ENCODE data around the gene TMEM163. TPM values are rescaled to one million over a fixed set of nuclear protein-coding genes. Genes with fewer than 3 reads are reported as not detected.

The TMEM163 gene
- polyA plus RNA-seq, 6 donors from 2014 or later: 0.33 to 1.0 (median 0.47) TPM

DNA sequence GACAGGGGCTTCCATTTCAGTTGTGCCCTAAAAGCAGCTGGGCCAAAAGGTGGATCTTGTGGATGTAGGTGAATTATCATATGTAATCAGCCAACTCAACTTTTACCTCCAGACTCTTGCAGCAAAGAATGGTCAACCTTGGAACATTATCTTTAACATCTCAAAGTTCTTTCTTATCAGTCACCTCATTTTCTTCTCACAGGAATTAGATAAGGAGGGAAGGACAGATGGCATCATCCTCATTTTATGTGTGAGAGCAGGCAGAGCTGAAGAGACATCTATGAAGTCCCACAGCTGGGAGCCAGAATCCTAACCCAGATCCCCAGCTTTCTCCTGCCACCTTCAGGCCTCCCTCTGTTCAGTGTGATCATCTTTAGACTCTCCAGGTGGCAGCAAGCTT lies 282.9 kb downstream of the TMEM163 start:
- no peak overlapping the region for H3K4me3 Mint-ChIP-seq
- H3K27me3 Mint-ChIP-seq: no peaks in the 10 kb centered on the region
- ATAC-seq (ENCODE audit: low read depth in 2 of 2) (no peak), DNase-seq (no peak)
- H3K4me1 Mint-ChIP-seq: peaks cover 0 to 16% (median 12%) of the 10 kb centered on the region in 3 donors
- H3K9me3 Mint-ChIP-seq: no peaks in the 10 kb centered on the region
- peak overlapping the region in 5 of 6 donors; percentile 8 to 79 (median 64) for H3K27ac Mint-ChIP-seq
- H3K36me3 Mint-ChIP-seq: peaks cover 28 to 53% of the 10 kb centered on the region in 2 donors

DNA sequence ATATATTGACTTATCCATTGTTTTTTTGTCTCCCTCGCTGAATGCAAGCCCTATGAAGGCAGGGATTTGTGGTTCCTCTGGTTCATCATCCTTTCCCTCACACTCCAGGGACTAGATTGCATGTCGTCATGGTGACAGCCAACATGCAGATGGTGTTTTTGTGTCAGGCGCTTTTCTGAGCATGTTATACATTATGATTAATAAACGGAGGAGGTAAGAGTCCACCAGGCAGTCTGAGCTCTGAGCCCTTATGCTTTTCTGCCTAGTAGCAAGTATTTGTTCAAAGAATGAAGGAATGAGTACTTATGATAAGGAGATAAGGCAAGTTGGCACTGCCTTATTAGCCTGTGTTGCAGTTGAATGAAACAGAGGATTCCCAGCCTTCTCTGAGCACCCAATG lies 283.3 kb downstream of the TMEM163 start:
- peaks cover 0 to 15% (median 12%) of the 10 kb centered on the region in 3 donors for H3K4me1 Mint-ChIP-seq
- no peaks in the 10 kb centered on the region for H3K27me3 Mint-ChIP-seq
- no peak overlapping the region for H3K4me3 Mint-ChIP-seq

DNA sequence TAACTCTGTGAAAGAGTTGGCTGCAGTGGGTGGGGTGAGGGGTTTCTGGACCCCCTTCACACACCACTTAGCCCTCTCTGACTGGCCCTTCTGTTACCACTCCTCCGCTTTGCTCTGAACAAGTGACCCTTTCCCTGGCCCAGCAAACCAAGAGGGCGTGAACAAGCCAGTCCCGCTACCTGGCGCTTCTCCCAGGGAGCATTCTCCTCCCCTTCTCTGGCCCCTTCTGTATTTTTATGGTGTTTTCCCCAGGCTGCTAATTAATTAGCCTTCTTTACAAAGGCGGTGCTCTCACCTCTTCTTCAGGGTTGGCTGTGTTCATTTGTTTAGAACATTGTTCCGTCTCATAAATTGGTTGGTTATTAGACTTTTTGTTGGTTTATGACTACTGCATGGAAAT lies 284.8 kb downstream of the TMEM163 start:
- DNase-seq (no peak), ATAC-seq (ENCODE audit: low read depth in 2 of 2) (no peak)
- Mint-ChIP-seq H3K27me3 (no peaks in the 10 kb centered on the region), H3K4me1 (peaks cover 3 to 15% (median 9%) of the 10 kb centered on the region in 3 donors), H3K36me3 (peaks cover 24 to 53% of the 10 kb centered on the region in 2 donors), H3K4me3 (peak overlapping the region in 2 of 8 donors; percentile 5 to 41), H3K9me3 (no peaks in the 10 kb centered on the region), H3K27ac (peak overlapping the region in 3 of 6 donors; percentile 37 to 92 (median 57))

More for the DNA sequence above, 283.3 kb downstream of the TMEM163 start:
- peak overlapping the region in 2 of 6 donors; percentile 8 to 17 for H3K27ac Mint-ChIP-seq
- peaks cover 31 to 55% of the 10 kb centered on the region in 2 donors for H3K36me3 Mint-ChIP-seq
- ATAC-seq (ENCODE audit: low read depth in 2 of 2) (no peak), DNase-seq (no peak)
- no peaks in the 10 kb centered on the region for H3K9me3 Mint-ChIP-seq

DNA sequence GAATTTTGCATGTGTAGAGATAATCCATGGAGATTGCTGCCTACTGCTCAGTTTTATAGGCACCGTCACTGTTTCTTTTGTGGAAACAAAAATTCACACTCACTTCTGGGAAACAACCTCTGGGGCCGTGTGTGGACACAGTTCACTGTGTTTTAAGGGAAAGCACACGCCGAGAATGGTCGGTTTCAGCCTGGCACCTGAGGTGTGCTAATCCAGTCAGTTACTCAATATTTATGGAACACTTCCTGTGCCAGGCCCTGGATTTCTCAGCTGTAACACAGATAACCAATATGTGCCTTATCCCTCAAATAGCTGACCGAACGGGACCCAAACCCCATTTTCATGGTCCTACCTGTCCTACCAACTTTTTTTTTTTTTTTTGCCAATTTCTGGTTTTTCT lies 285.3 kb downstream of the TMEM163 start:
- peaks cover 24 to 58% of the 10 kb centered on the region in 2 donors for H3K36me3 Mint-ChIP-seq
- peak overlapping the region in 4 of 6 donors; percentile 37 to 92 (median 57) for H3K27ac Mint-ChIP-seq
- ATAC-seq (ENCODE audit: low read depth in 2 of 2) (no peak), DNase-seq (no peak)
- peaks cover 4 to 15% (median 9%) of the 10 kb centered on the region in 3 donors for H3K4me1 Mint-ChIP-seq
- H3K9me3 Mint-ChIP-seq: no peaks in the 10 kb centered on the region
- H3K4me3 Mint-ChIP-seq: peak overlapping the region in 1 of 8 donors; percentile 5
- H3K27me3 Mint-ChIP-seq: no peaks in the 10 kb centered on the region

DNA sequence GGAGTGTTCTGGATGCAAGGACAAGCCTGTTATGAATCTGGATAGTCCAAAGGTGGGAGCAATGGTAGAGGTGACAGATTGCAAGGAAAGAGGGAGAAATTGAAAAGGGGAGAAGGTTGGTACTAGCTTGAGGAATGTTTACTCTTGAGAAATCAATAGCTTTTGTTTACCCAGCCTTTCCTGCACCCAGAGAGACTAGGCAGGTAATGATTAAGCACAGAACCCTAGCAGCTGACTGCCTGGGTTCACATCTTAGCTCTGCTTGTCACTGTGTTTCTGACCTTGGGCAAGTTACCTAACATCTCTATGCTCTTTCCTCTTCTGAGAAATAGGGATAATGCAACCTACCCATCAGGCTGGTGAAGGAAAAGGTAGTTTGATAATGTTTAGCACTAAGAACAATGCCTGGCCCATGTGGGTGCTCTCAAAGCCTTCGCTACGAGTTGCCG lies 286.3 kb downstream of the TMEM163 start:
- Mint-ChIP-seq H3K27me3 (no peaks in the 10 kb centered on the region), H3K9me3 (no peaks in the 10 kb centered on the region), H3K4me3 (no peak overlapping the region), H3K36me3 (peaks cover 26 to 68% of the 10 kb centered on the region in 2 donors), H3K4me1 (peaks cover 4 to 15% (median 9%) of the 10 kb centered on the region in 3 donors), H3K27ac (peak overlapping the region in 2 of 6 donors; percentile 3 to 37)
- DNase-seq: no peak
- ATAC-seq (ENCODE audit: low read depth in 2 of 2): no peak

DNA sequence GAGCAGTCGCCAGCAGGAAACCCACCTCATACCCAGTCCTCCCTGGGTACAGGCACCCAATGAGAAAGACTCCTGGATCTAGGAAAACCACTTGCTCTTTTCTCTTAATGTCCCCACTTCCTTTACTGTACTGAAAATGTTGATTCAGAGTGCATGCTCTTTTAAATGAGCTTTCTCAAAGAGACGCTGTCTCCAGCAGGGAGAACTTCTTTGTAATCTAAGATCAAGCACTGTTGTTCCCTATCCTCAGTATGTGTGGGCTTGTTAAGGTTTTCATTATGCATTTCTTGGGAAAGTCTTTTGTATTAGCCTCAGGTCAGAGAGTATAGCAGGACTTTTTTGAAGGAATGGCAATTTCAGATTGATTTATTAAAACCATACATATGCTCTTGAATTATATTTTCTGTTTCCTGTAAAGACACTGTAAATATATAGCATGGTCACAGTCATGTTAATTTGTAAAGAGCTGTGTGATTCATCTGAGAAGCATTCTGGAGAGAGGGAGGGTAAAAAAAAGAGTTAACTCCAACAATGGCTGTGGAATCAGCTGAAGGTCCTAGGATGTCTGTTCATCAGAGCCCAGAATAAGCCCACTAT lies 286.9 kb downstream of the TMEM163 start:
- ATAC-seq (ENCODE audit: low read depth in 2 of 2) (no peak), DNase-seq (no peak)
- Mint-ChIP-seq H3K4me1 (peaks cover 4 to 15% (median 9%) of the 10 kb centered on the region in 3 donors), H3K4me3 (no peak overlapping the region), H3K27ac (peak overlapping the region in 3 of 6 donors; percentile 3 to 9 (median 9)), H3K27me3 (no peaks in the 10 kb centered on the region), H3K9me3 (no peaks in the 10 kb centered on the region), H3K36me3 (peaks cover 31 to 72% of the 10 kb centered on the region in 2 donors)

DNA sequence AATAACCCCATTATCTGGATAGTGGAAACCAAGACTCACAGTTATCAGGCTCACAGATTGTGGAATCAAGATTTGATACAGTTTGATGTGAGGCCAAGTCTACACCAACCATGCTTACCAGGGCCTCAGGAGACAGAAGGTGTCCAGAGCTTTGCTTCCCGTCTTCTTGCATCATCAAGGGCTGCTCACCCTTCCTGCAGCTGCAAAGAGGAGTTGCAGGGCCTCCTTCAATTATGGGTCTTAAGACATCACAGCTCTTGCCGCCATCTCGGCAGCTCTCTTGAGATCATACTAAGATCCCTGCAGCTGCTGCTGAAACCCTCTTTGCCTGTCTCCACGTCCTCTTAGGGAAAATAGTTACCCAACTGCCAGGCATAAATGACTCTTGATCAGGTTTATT lies 288.9 kb downstream of the TMEM163 start:
- Mint-ChIP-seq H3K36me3 (peaks cover 31 to 63% of the 10 kb centered on the region in 2 donors), H3K27ac (peak overlapping the region in 1 of 6 donors; percentile 49), H3K4me1 (peaks cover 4 to 10% (median 8%) of the 10 kb centered on the region in 3 donors), H3K27me3 (no peaks in the 10 kb centered on the region), H3K9me3 (no peaks in the 10 kb centered on the region), H3K4me3 (no peak overlapping the region)
- DNase-seq (no peak), ATAC-seq (ENCODE audit: low read depth in 2 of 2) (no peak)

DNA sequence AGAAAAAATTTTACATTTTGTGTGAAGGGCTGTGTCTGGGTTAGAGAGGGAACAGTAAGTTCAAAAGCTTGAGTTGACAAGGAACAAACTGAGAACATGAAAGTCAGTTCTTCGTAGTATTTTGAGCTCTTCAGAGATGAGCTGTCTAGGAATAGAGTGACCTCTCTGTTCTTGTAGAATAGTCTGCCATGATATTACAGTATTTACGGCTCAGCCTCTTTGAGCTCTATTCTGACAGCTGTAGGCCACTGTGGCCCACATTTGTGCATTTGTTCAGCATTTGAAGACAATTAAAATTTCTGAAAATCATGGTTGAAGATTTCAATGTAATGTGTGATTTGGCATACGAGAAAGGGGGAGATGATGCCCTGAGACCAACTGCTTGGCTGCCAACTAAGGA lies 292.1 kb downstream of the TMEM163 start:
- Mint-ChIP-seq H3K4me3 (no peak overlapping the region), H3K9me3 (no peaks in the 10 kb centered on the region), H3K27ac (peak overlapping the region in 4 of 6 donors; percentile 13 to 91 (median 44)), H3K4me1 (peaks cover 0 to 4% (median 4%) of the 10 kb centered on the region in 3 donors), H3K36me3 (peaks cover 40 to 46% of the 10 kb centered on the region in 2 donors), H3K27me3 (no peaks in the 10 kb centered on the region)
- ATAC-seq (ENCODE audit: low read depth in 2 of 2): no peak
- no peak for DNase-seq

DNA sequence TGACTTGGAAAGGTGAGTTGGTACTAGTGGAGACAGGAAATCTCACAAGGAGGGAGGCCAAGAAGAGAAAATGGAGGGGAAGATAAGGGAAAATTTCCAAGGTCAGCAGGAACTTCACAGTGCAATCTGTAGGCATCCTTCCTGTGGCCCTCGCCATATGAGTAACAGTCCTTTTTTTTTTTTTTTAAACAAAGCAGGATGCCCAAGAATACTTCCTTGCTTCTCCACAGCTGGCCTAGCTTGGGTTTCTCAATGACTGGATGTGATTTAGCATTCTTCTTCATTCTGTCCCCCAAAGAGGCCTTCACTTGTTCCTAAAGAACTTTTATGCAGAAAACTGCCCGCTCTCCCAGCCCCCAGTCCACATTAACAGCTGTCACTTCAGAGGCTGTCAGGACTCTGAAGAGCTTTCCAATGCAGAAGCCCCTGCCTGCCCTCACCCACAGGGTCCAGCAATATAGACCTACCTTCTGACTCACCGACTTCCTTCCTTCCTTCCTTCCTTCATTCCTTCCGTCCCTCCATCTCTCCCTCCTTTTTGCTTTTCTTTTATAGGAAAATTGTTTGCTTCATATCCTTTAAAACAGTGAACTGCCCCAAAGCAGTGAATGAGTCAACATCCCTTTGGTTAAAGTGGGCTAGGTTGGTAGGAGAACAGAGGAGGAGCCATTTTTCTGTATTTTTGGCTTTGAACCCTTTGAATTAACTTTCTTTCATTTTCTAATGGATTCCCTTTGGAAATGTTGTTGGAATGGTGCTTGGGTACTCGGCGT lies 292.9 kb downstream of the TMEM163 start:
- no peak for ATAC-seq (ENCODE audit: low read depth in 2 of 2)
- peak overlapping the region in 5 of 6 donors; percentile 17 to 98 (median 63) for H3K27ac Mint-ChIP-seq
- H3K27me3 Mint-ChIP-seq: no peaks in the 10 kb centered on the region
- no peak for DNase-seq
- H3K9me3 Mint-ChIP-seq: no peaks in the 10 kb centered on the region
- H3K4me1 Mint-ChIP-seq: peaks cover 0 to 4% (median 4%) of the 10 kb centered on the region in 3 donors
- peak overlapping the region in 1 of 8 donors; percentile 61 for H3K4me3 Mint-ChIP-seq
- peaks cover 36 to 38% of the 10 kb centered on the region in 2 donors for H3K36me3 Mint-ChIP-seq

DNA sequence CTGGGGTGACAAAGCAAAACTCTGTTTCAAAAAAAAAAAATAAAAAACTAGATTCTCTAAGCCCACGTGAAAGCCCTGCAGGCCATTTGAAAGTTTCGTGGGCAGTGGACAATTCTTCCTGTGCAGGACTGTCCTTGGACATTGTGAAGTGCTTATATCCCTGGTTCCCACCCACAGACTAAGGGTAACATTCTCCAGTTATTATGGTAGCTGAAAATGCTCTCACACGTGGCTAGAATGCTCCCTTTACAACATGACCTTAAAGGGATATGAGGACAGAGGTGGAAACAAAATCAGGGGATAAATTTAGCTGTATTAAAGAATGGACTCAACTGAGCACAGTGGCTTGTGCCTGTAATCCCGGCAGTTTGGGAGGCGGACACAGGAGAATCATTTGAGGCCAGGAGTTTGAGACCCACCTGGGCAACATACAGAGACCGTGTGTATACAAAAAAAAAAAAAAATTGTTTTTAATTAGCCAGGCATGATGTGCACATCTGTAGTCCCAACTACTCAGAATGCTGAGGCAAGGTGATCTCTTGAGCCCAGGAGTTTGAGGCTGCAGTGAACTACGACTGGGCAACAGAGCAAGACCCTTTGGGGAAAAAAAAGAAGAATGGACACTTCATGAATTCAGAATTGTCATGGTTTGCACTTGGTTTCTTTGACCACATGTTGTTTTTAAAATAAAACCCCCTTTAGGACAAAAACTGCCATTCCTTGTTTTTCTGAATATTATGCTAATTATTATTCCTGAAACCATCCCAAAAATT lies 297.1 kb downstream of the TMEM163 start:
- Mint-ChIP-seq H3K4me3 (no peak overlapping the region), H3K9me3 (no peaks in the 10 kb centered on the region), H3K27ac (peak overlapping the region in 1 of 6 donors; percentile 80), H3K36me3 (peaks cover 12 to 38% of the 10 kb centered on the region in 2 donors), H3K4me1 (peaks cover 4 to 10% (median 10%) of the 10 kb centered on the region in 3 donors), H3K27me3 (no peaks in the 10 kb centered on the region)
- ATAC-seq (ENCODE audit: low read depth in 2 of 2) (no peak), DNase-seq (no peak)

DNA sequence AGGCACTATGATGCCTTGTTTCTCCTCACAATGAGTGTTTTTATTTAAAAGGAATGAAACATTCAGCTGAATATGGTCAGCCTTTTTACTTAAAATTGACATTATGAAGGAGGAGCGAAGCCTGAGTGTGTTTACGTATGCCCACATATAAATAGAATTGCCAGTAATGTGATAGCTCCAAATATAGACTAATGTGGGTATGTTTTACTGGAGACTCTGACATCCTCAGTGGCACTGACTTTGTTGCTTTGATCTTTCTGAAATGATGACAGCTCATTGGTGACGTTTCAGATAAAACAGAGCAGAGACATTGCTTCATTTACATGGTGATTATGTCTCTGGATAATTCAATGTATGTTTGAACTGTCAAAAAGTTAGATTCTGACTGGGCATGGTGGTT lies 297.9 kb downstream of the TMEM163 start:
- DNase-seq: no peak
- H3K4me1 Mint-ChIP-seq: peaks cover 5 to 16% (median 8%) of the 10 kb centered on the region in 3 donors
- H3K27me3 Mint-ChIP-seq: no peaks in the 10 kb centered on the region
- H3K4me3 Mint-ChIP-seq: no peak overlapping the region
- no peaks in the 10 kb centered on the region for H3K9me3 Mint-ChIP-seq
- no peak for ATAC-seq (ENCODE audit: low read depth in 2 of 2)
- no peak overlapping the region for H3K27ac Mint-ChIP-seq
- peaks cover 18 to 34% of the 10 kb centered on the region in 2 donors for H3K36me3 Mint-ChIP-seq

DNA sequence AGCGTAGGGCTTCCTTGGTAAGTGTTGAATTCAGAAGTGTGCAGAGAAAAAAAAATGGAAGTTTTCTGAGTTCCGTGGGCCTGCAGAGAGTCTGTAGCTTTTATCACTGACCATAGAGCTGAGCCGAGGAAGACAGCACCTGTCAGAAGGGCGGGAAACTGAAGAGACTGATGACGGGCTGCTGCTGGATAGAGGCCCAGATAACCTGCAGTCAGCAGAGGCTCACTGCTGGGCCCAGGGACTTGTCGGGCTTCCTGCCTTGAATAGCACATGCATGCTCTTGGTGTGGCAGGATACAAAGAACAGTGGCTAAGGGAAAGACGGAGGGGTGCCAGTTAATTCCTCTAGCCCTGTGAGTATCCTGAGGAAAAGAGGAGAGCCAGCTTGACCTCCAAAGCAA lies 298.5 kb downstream of the TMEM163 start:
- Mint-ChIP-seq H3K36me3 (peaks cover 20 to 28% of the 10 kb centered on the region in 2 donors), H3K4me3 (no peak overlapping the region), H3K4me1 (peaks cover 5 to 16% (median 8%) of the 10 kb centered on the region in 3 donors), H3K9me3 (no peaks in the 10 kb centered on the region), H3K27ac (peak overlapping the region in 3 of 6 donors; percentile 5 to 61 (median 34)), H3K27me3 (no peaks in the 10 kb centered on the region)
- ATAC-seq (ENCODE audit: low read depth in 2 of 2): no peak
- DNase-seq: no peak

DNA sequence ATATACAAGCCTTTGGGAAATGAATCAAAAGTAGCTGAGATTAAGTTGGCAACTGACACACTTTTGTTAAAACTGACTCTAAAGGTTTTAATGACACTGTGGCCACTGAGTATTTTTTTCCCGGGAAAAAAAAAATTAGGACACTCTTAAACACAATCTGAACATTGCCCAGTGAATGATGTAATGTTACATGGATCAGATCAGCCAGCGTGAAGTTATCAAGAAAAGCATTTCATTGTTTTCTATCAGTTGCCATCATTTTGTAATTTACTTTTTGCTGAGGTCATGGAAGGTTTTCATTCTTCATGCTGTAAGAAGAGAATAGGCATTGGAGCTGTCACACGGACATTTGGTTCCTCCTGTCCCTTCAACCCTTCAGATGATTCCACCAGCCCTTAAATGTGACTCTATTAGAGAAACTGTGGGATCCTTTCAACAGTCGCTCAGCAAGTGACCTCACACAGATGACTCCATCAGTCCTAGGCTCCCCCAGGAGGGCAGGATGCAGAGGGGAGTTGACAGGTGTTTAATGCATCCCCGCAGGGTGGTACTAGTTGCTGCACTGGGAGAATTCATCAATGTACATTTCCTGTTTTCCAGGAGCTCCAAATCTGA lies 300.7 kb downstream of the TMEM163 start:
- Mint-ChIP-seq H3K27ac (peak overlapping the region in 2 of 6 donors; percentile 75 to 92), H3K4me3 (no peak overlapping the region), H3K27me3 (no peaks in the 10 kb centered on the region), H3K9me3 (no peaks in the 10 kb centered on the region), H3K4me1 (peaks cover 5 to 16% (median 8%) of the 10 kb centered on the region in 3 donors), H3K36me3 (peaks cover 12 to 20% of the 10 kb centered on the region in 2 donors)
- no peak for DNase-seq
- ATAC-seq (ENCODE audit: low read depth in 2 of 2): no peak

Measured in naive B cell (primary cell).